ENCODE results near the gene CKMT2. TPM values are rescaled to one million over a fixed set of nuclear protein-coding genes. Genes with fewer than 3 reads are reported as not detected.

The CKMT2 gene
- total and polyA plus RNA-seq, 2 of the 8 experiments (the other 6 are each of a cell fraction or from before 2014, with no cell fraction given): 2.4 to 5.0 TPM

GRCh38 chr5:81192373-81192750, 40.8 kb upstream of the CKMT2 start:
- H3K27me3 ChIP-seq (replicated peaks in 1 of 4; ENCODE audit: control insufficient read depth in 3 of 4, extremely low read depth in 1 of 4, insufficient read depth in 3 of 4, low read length in 3 of 4): no peaks in the 10 kb centered on the region; a peak in 1 of 7 replicates
- H2BK20ac ChIP-seq (ENCODE audit: low read length): no peak overlapping the region
- no peak overlapping the region for H2BK120ac ChIP-seq (replicated peaks; ENCODE audit: low read depth, low read length)
- no peak overlapping the region for H2AFZ ChIP-seq (ENCODE audit: low read length)
- no peak overlapping the region for H3K14ac ChIP-seq (ENCODE audit: insufficient read length)
- no peak overlapping the region for H3K4me3 ChIP-seq (ENCODE audit: extremely low read depth in 1 of 4, insufficient read depth in 2 of 4, low read depth in 3 of 4, low read length in 4 of 4)
- no peak overlapping the region for H3K9ac ChIP-seq (replicated peaks in 1 of 4; ENCODE audit: extremely low read depth in 1 of 4, low read depth in 3 of 4, low read length in 3 of 4)
- H4K5ac ChIP-seq (ENCODE audit: insufficient read length, low read depth, low read length): no peak overlapping the region
- H4K8ac ChIP-seq (ENCODE audit: extremely low read depth, insufficient read depth, low read length): no peak overlapping the region
- H2BK15ac ChIP-seq (ENCODE audit: low read length): no peak overlapping the region
- no peak overlapping the region for H2BK12ac ChIP-seq (ENCODE audit: low read depth, low read length)
- H2BK5ac ChIP-seq (ENCODE audit: low read depth, low read length): no peak overlapping the region
- DNase-seq (ENCODE audit: low read depth in 1 of 2, low spot score in 2 of 2): peak in 1 of 2 experiments; percentile 59
- no peak overlapping the region for H3K23ac ChIP-seq (ENCODE audit: insufficient read length)
- no peak overlapping the region for H2AK5ac ChIP-seq (ENCODE audit: low read depth, low read length)
- no peak overlapping the region for H3K27ac ChIP-seq (ENCODE audit: low read depth, low read length)
- no peak overlapping the region for H3K4me2 ChIP-seq (ENCODE audit: insufficient read depth in 1 of 2, low read depth in 2 of 2, low read length in 2 of 2)
- 63% methylated on average over 8 of the region's 8 CpGs; no CpG with 5 or more reads in 1 of the 2 experiments for WGBS, 2 experiments (ENCODE audit: extremely low coverage in 1 of 2, insufficient coverage in 1 of 2, insufficient read length in 1 of 2, insufficient replicate concordance in 2 of 2, low coverage in 1 of 2, low lambda C conversion rate in 2 of 2, missing lambda C conversion rate in 1 of 2)
- ChIA-PET POLR2A (ENCODE audit: partially characterized antibody) (interaction anchor here (0.6 to 1.0 kb wide), 2 partner anchors 40 to 95 kb away, joined by 3 to 4 read pairs; no protein-coding TSS in a partner anchor), CTCF (ENCODE audit: partially characterized antibody) (interaction anchor here (0.6 to 6.2 kb wide), 13 partner anchors 8 to 742 kb away, joined by 3 to 64 read pairs (median 4); no protein-coding TSS in a partner anchor)
- H3K56ac ChIP-seq (replicated peaks; ENCODE audit: insufficient read length, low read depth, low read length): no peak overlapping the region
- H4K20me1 ChIP-seq (replicated peaks in 1 of 2; ENCODE audit: control insufficient read depth in 1 of 2, insufficient read depth in 2 of 2, low read length in 2 of 2): no peaks in the 10 kb centered on the region
- no peak overlapping the region for H4K91ac ChIP-seq (replicated peaks; ENCODE audit: insufficient read length, low read length)
- TF ChIP-seq CTCF (IDR thresholded peaks at IDR 0.05; ENCODE audit: control extremely low read depth in 1 of 3, insufficient read depth in 1 of 3, low read depth in 1 of 3, low read length in 3 of 3): peak; percentile 40 to 53 (median 46); a peak in 3 of 4 replicates
- no peak for TF ChIP-seq ZNF274 (IDR thresholded peaks at IDR 0.05; ENCODE audit: borderline replicate concordance, extremely low read depth, low read length)
- peak; percentile 14 to 32; a peak in 2 of 4 replicates for TF ChIP-seq RAD21 (IDR thresholded peaks at IDR 0.05 in 1 of 2, conservative IDR thresholded peaks at IDR 0.05 in 1 of 2; ENCODE audit: low read depth in 2 of 2, low read length in 2 of 2)
- H3K36me3 ChIP-seq (ENCODE audit: control insufficient read depth in 2 of 4, insufficient read depth in 4 of 4, low read length in 3 of 4): no peaks in the 10 kb centered on the region
- H3K23me2 ChIP-seq (ENCODE audit: low read depth, low read length): no peaks in the 10 kb centered on the region; the same call in 1 of the 2 replicates
- H3K79me2 ChIP-seq (ENCODE audit: control insufficient read depth in 1 of 2, insufficient read depth in 2 of 2, low read length in 2 of 2): no peaks in the 10 kb centered on the region
- peaks cover 0 to 6% (median 2%) of the 10 kb centered on the region in 4 experiments; a peak in 4 of 7 replicates for H3K4me1 ChIP-seq (replicated peaks in 1 of 4; ENCODE audit: control insufficient read depth in 3 of 4, insufficient read depth in 4 of 4, low read length in 3 of 4)
- FAIRE-seq: no peak
- no peak overlapping the region for H3K18ac ChIP-seq (ENCODE audit: extremely low read depth, low read length)
- no peaks in the 10 kb centered on the region for H3K9me3 ChIP-seq (ENCODE audit: insufficient read depth in 2 of 2, low read depth in 1 of 2, low read length in 1 of 2)
- no peaks in the 10 kb centered on the region for H3K79me1 ChIP-seq (ENCODE audit: low read depth, low read length)
- no peak overlapping the region for H3K4ac ChIP-seq (replicated peaks; ENCODE audit: insufficient read length, low read depth, low read length)

All from H1 (cell line).